B cell (primary cell): Measurements from ENCODE around the gene GPER1. TPM values are rescaled to one million over a fixed set of nuclear protein-coding genes. Genes with fewer than 3 reads are reported as not detected.

Experiments used
- ATAC-seq: fragments of 200-7000 bp; cut with Tn5 transposase; one replicate; pipeline ENCODE4 v1.10.0; 2021; ENCODE audit warnings: low read depth, mild to moderate bottlenecking, moderate number of reproducible peaks, moderate library complexity
- CTCF ChIA-PET: fragments of 350-600 bp; sonication (Branson Sonifier 250); formaldehyde crosslinking; loops from one replicate; lab custom pipeline; 2021; ENCODE audit warnings: antibody characterized with exemption, inconsistent platforms; lab: Charles Lee
- POLR2A ChIA-PET: fragments of 350-600 bp; sonication (Branson Sonifier 250); formaldehyde crosslinking; loops from one replicate; lab custom pipeline; 2021; ENCODE audit warnings: antibody characterized with exemption; lab: Charles Lee
- DNase-seq: peaks from one replicate; pipeline ENCODE4 v3.0.0; 2013
- H2AFZ ChIP-seq: 2 replicates; pipeline ENCODE4 v1.6.1; 2012; ENCODE audit warnings: mild to moderate bottlenecking, low read depth, low read length; ENCODE audit not compliant: insufficient read depth, poor library complexity, severe bottlenecking
- H3K27ac ChIP-seq, 2 donors: 1 replicate in 1 of 2; 2 replicates in 1 of 2; pipeline ENCODE4 v1.5.1; 2012 to 2013; ENCODE audit warnings: low read length in 2 of 2, mild to moderate bottlenecking in 2 of 2, moderate library complexity in 1 of 2
- H3K27me3 ChIP-seq, 4 experiments: fragments of 200-600 bp in 1 of 4; sonication (generic) in 1 of 4; replicated peaks in 1 of 4; 1 replicate in 2 of 4; 2 replicates in 2 of 4; pipeline versions ENCODE4 v1.6.1 to v1.7.0; 2013 to 2016; ENCODE audit warnings: low read length in 3 of 4, mild to moderate bottlenecking in 2 of 4, mixed read lengths in 1 of 4, moderate library complexity in 1 of 4; ENCODE audit not compliant: insufficient read depth in 4 of 4, control insufficient read depth in 3 of 4; ENCODE audit errors: control extremely low read depth in 1 of 4
- H3K36me3 ChIP-seq, 2 experiments: replicated peaks in 1 of 2; 1 replicate in 1 of 2; 2 replicates in 1 of 2; pipeline versions ENCODE4 v1.6.1 to v1.7.1; 2013; ENCODE audit warnings: low read length in 1 of 2; ENCODE audit not compliant: insufficient read depth in 2 of 2, control insufficient read depth in 1 of 2; ENCODE audit errors: control extremely low read depth in 1 of 2, extremely low read depth in 1 of 2
- H3K4me1 ChIP-seq, 2 donors: fragments of 200-600 bp in 1 of 2; sonication (generic) in 1 of 2; 1 replicate in 1 of 2; 2 replicates in 1 of 2; pipeline versions ENCODE4 v1.5.1 to v1.6.1; 2013 to 2017; ENCODE audit warnings: low read length in 2 of 2; ENCODE audit not compliant: control insufficient read depth in 2 of 2, insufficient read depth in 2 of 2
- H3K4me2 ChIP-seq: replicated peaks from 2 replicates; pipeline ENCODE3; 2012; ENCODE audit warnings: mild to moderate bottlenecking, low read depth, low read length; ENCODE audit not compliant: poor library complexity, severe bottlenecking
- H3K4me3 ChIP-seq, 5 experiments: fragments of 200-600 bp in 1 of 5; sonication (generic) in 1 of 5; 1 replicate in 3 of 5; 2 replicates in 2 of 5; pipeline versions ENCODE4 v1.5.1 to v1.7.0; 2011 to 2016; ENCODE audit warnings: low read length in 4 of 5, mild to moderate bottlenecking in 4 of 5, low read depth in 2 of 5, control low read depth in 1 of 5, moderate library complexity in 1 of 5; ENCODE audit not compliant: insufficient read depth in 1 of 5; ENCODE audit errors: control extremely low read depth in 1 of 5, extremely low read depth in 1 of 5
- H3K79me2 ChIP-seq: fragments of 200-600 bp; sonication (generic); one replicate; pipeline ENCODE4 v1.6.0; 2016; ENCODE audit warnings: low read length; ENCODE audit not compliant: control insufficient read depth, insufficient read depth
- H3K9ac ChIP-seq: fragments of 200-600 bp; sonication (generic); 2 replicates; pipeline ENCODE4 v1.6.1; 2017; ENCODE audit warnings: mild to moderate bottlenecking, low read length, moderate library complexity
- H3K9me3 ChIP-seq, 3 donors: one replicate each; pipeline versions ENCODE4 v1.6.1 to v1.7.1; 2013; ENCODE audit warnings: low read length in 2 of 3; ENCODE audit not compliant: control insufficient read depth in 2 of 3, insufficient read depth in 1 of 3; ENCODE audit errors: control extremely low read depth in 1 of 3
- H4K20me1 ChIP-seq: 2 replicates; pipeline ENCODE4 v1.6.0; 2012; ENCODE audit warnings: mild to moderate bottlenecking, low read length; ENCODE audit not compliant: insufficient read depth, control insufficient read depth, poor library complexity, severe bottlenecking
- H3K27ac Mint-ChIP-seq: one replicate; pipeline ENCODE4 v1.8.0; 2021; ENCODE audit warnings: mixed read lengths
- H3K27me3 Mint-ChIP-seq: one replicate; pipeline ENCODE4 v1.8.0; 2021; ENCODE audit warnings: mixed read lengths
- H3K4me1 Mint-ChIP-seq: one replicate; pipeline ENCODE4 v1.8.0; 2021; ENCODE audit warnings: mixed read lengths
- H3K4me3 Mint-ChIP-seq: one replicate; pipeline ENCODE4 v1.8.0; 2021; ENCODE audit warnings: mixed read lengths
- H3K9me3 Mint-ChIP-seq: one replicate; pipeline ENCODE4 v1.8.0; 2022; ENCODE audit warnings: mixed read lengths; ENCODE audit not compliant: insufficient read depth
- CTCF ChIP-seq: fragments of 200-600 bp; IDR thresholded peaks from one replicate; pipeline ENCODE4 v1.8.0; 2022; ENCODE audit warnings: antibody characterized with exemption, mild to moderate bottlenecking
- EZH2 ChIP-seq: IDR thresholded peaks from 2 replicates; pipeline ENCODE4 v1.6.1; 2012; ENCODE audit warnings: borderline replicate concordance, low read depth, mild to moderate bottlenecking, moderate library complexity, low read length; ENCODE audit not compliant: insufficient read depth, poor library complexity, severe bottlenecking
- WGBS: methylation state at CpG from one replicate; pipeline ENCODE4 v1.1.5; 2013; ENCODE audit warnings: missing lambda C conversion rate; ENCODE audit not compliant: insufficient coverage; 5-methylcytosine and 5-hydroxymethylcytosine counted together
- intact Hi-C: fragments of 100-400 bp; cut with micrococcal nuclease; formaldehyde crosslinking; loops from one replicate; pipeline ENCODE4 v1.10.0; 2022
- polyA plus RNA-seq: library from polyadenylated mRNA; depleted of rRNA; stranded (reverse); fragments of >200 nt; gene quantifications from 2 replicates; pipeline ENCODE4 v1.2.3, GENCODE V29; 2012
- total RNA-seq, 2 donors: library from RNA; stranded (reverse); fragments of 120-200 nt in 1 of 2; gene quantifications; 1 replicate in 1 of 2; 2 replicates in 1 of 2; pipeline versions ENCODE4 v1.2.3 to v1.2.4, GENCODE V29; 2013 to 2022

The GPER1 gene
- total and polyA plus RNA-seq, 2 donors (not counting 1 experiment from before 2014, with no cell fraction given): 3.2 to 21.3 TPM

GRCh38 chr7:1055956-1056784 is 31.7 kb upstream of the GPER1 start:
- H3K4me1 Mint-ChIP-seq: peaks cover 39% of the 10 kb centered on the region
- peaks cover 34% of the 10 kb centered on the region in 2 donors for H3K4me1 ChIP-seq
- TF ChIP-seq EZH2: no peak
- 25% methylated on average over 23 of the region's 36 CpGs for WGBS
- no peak overlapping the region for H3K27ac ChIP-seq
- H3K4me3 Mint-ChIP-seq: peak overlapping the region; percentile 87
- DNase-seq (peak; percentile 47), ATAC-seq (peak; percentile 21)
- no peak overlapping the region for H2AFZ ChIP-seq
- no peaks in the 10 kb centered on the region for H3K36me3 ChIP-seq
- H3K27me3 ChIP-seq: peaks cover 0 to 55% (median 16%) of the 10 kb centered on the region in 4 experiments
- peaks cover 20% of the 10 kb centered on the region for H3K27me3 Mint-ChIP-seq
- no peak overlapping the region for H3K4me3 ChIP-seq
- intact Hi-C loops: no loop called here
- peaks cover 5% of the 10 kb centered on the region for H3K79me2 ChIP-seq
- no peak overlapping the region for H3K27ac Mint-ChIP-seq
- H3K9me3 ChIP-seq: peaks cover 0 to 25% (median 0%) of the 10 kb centered on the region in 3 donors
- peak overlapping the region; percentile 57 for H3K4me2 ChIP-seq
- ChIA-PET CTCF (interaction anchor here (0.9 to 16.5 kb wide), 4 partner anchors 9 to 60 kb away, joined by 3 to 496 read pairs (median 8); partner anchors contain the start of genes GPER1 and GPR146), POLR2A (interaction anchor here (1.4 to 1.5 kb wide), 2 partner anchors 33 to 63 kb away, joined by 4 to 5 read pairs; no protein-coding TSS in a partner anchor)
- H3K9me3 Mint-ChIP-seq: no peaks in the 10 kb centered on the region
- H3K9ac ChIP-seq: no peak overlapping the region
- peaks cover 31% of the 10 kb centered on the region for H4K20me1 ChIP-seq

- H3K9me3 ChIP-seq: peaks cover 0 to 25% (median 0%) of the 10 kb centered on the region in 3 donors
- intact Hi-C loops: no loop called here
- H3K36me3 ChIP-seq: no peaks in the 10 kb centered on the region
- H4K20me1 ChIP-seq: peaks cover 34% of the 10 kb centered on the region
- peaks cover 0 to 57% (median 18%) of the 10 kb centered on the region in 4 experiments for H3K27me3 ChIP-seq
- Mint-ChIP-seq H3K27ac (no peak overlapping the region), H3K9me3 (no peaks in the 10 kb centered on the region), H3K27me3 (peaks cover 15% of the 10 kb centered on the region), H3K4me3 (no peak overlapping the region), H3K4me1 (peaks cover 45% of the 10 kb centered on the region)
- H3K79me2 ChIP-seq: peaks cover 5% of the 10 kb centered on the region
- no peak overlapping the region for H2AFZ ChIP-seq
- ChIA-PET CTCF (interaction anchor here (3.0 to 16.5 kb wide), 2 partner anchors 12 to 61 kb away, joined by 13 to 496 read pairs; partner anchors contain the start of gene GPR146), POLR2A (interaction anchor here (1.5 kb wide), 1 partner anchor 64 kb away, joined by 5 read pairs; no protein-coding TSS in a partner anchor)
- no peak overlapping the region for H3K4me2 ChIP-seq
- 99% methylated on average over 23 of the region's 27 CpGs for WGBS
- ATAC-seq (no peak), DNase-seq (no peak)
- H3K9ac ChIP-seq: no peak overlapping the region
- no peak overlapping the region for H3K27ac ChIP-seq
- peaks cover 41% of the 10 kb centered on the region in 2 donors for H3K4me1 ChIP-seq
- TF ChIP-seq CTCF (no peak), EZH2 (no peak)
- H3K4me3 ChIP-seq: no peak overlapping the region
These were observed 31.0 kb upstream of the GPER1 start for GRCh38 chr7:1056785-1057410.
